CD4-positive, alpha-beta T cell (primary cell): ENCODE measurements around the gene SCUBE1. TPM values are rescaled to one million over a fixed set of nuclear protein-coding genes. Genes with fewer than 3 reads are reported as not detected.

Source experiments
- ATAC-seq: fragments of 200-7000 bp; cut with Tn5 transposase; one replicate; pipeline ENCODE4 v1.10.0; 2022; ENCODE audit warnings: mild to moderate bottlenecking; ENCODE audit not compliant: poor library complexity
- CTCF ChIA-PET: fragments of 350-600 bp; sonication (Branson Sonifier 250); formaldehyde crosslinking; loops from one replicate; lab custom pipeline; 2021; ENCODE audit warnings: antibody characterized with exemption, inconsistent platforms; lab: Charles Lee
- POLR2A ChIA-PET: fragments of 350-600 bp; sonication (Branson Sonifier 250); formaldehyde crosslinking; loops from one replicate; lab custom pipeline; 2021; ENCODE audit warnings: antibody characterized with exemption, inconsistent platforms; lab: Charles Lee
- DNase-seq, 14 experiments: peaks; one replicate each; pipeline ENCODE4 v3.0.0-alpha.2; 2013 to 2020; ENCODE audit warnings: mixed read lengths in 2 of 14
- H3K27ac ChIP-seq, 2 donors: one replicate each; pipeline versions ENCODE4 v1.5.1 to v1.7.0; 2013; ENCODE audit warnings: low read length in 2 of 2, low read depth in 1 of 2, mild to moderate bottlenecking in 1 of 2
- H3K27me3 ChIP-seq, 2 experiments: 1 replicate in 1 of 2; 2 replicates in 1 of 2; pipeline versions ENCODE4 v1.6.1 to v1.7.0; 2013; ENCODE audit warnings: low read length in 2 of 2, control low read depth in 1 of 2, mild to moderate bottlenecking in 1 of 2, moderate library complexity in 1 of 2; ENCODE audit not compliant: insufficient read depth in 2 of 2, control insufficient read depth in 1 of 2
- H3K36me3 ChIP-seq: one replicate; pipeline ENCODE4 v1.6.1; 2013; ENCODE audit warnings: low read length, control low read depth; ENCODE audit not compliant: insufficient read depth
- H3K4me1 ChIP-seq: one replicate; pipeline ENCODE4 v1.6.1; 2013; ENCODE audit warnings: low read length, control low read depth; ENCODE audit not compliant: insufficient read depth
- H3K4me3 ChIP-seq: one replicate; pipeline ENCODE4 v1.5.1; 2013; ENCODE audit warnings: mild to moderate bottlenecking, low read length, moderate library complexity
- H3K9me3 ChIP-seq, 2 experiments: 1 replicate in 1 of 2; 2 replicates in 1 of 2; pipeline versions ENCODE4 v1.6.1 to v1.7.0; 2013; ENCODE audit warnings: low read length in 2 of 2, mild to moderate bottlenecking in 2 of 2, control low read depth in 1 of 2, moderate library complexity in 1 of 2; ENCODE audit not compliant: control insufficient read depth in 1 of 2, insufficient read depth in 1 of 2
- H3K27ac Mint-ChIP-seq: one replicate; pipeline ENCODE4 v1.8.0; 2020; ENCODE audit warnings: mixed read lengths
- H3K27me3 Mint-ChIP-seq: one replicate; pipeline ENCODE4 v1.8.0; 2021; ENCODE audit warnings: mixed read lengths
- H3K36me3 Mint-ChIP-seq: one replicate; pipeline ENCODE4 v1.8.0; 2021; ENCODE audit warnings: low read depth, mixed read lengths
- H3K4me1 Mint-ChIP-seq: one replicate; pipeline ENCODE4 v1.8.0; 2021; ENCODE audit warnings: low read depth, mixed read lengths
- H3K4me3 Mint-ChIP-seq: one replicate; pipeline ENCODE4 v1.8.0; 2020; ENCODE audit warnings: mild to moderate bottlenecking, mixed read lengths
- H3K9me3 Mint-ChIP-seq: one replicate; pipeline ENCODE4 v1.8.0; 2020; ENCODE audit warnings: mixed read lengths
- CTCF ChIP-seq: fragments of 200-600 bp; IDR thresholded peaks from one replicate; pipeline ENCODE4 v1.8.0; 2022; ENCODE audit warnings: antibody characterized with exemption, mild to moderate bottlenecking
- intact Hi-C, 2 experiments: fragments of 100-400 bp; cut with DNase I in 1 of 2; cut with micrococcal nuclease in 1 of 2; formaldehyde crosslinking; loops; one replicate each; pipeline versions ENCODE4 v1.15.1 to v1.9.0; 2023 to 2025; cut with DNase I, micrococcal nuclease
- total RNA-seq, 174 experiments: library from RNA in 2 of 174; stranded (reverse) in 2 of 174; gene quantifications; one replicate each; pipeline ENCODE4 v1.2.3 and lab custom pipeline; 2021 to 2026

SCUBE1 gene
- total RNA-seq, 2 experiments from 2014 or later: not detected

- H3K4me1 ChIP-seq: no peaks in the 10 kb centered on the region
- H3K9me3 ChIP-seq: no peaks in the 10 kb centered on the region
- H3K27me3 ChIP-seq: no peaks in the 10 kb centered on the region
- Mint-ChIP-seq H3K9me3 (no peaks in the 10 kb centered on the region), H3K4me3 (no peak overlapping the region), H3K36me3 (no peaks in the 10 kb centered on the region), H3K4me1 (no peaks in the 10 kb centered on the region), H3K27me3 (no peaks in the 10 kb centered on the region), H3K27ac (no peak overlapping the region)
- intact Hi-C loops: no loop called here
- ChIA-PET CTCF (no interaction called here), POLR2A (no interaction called here)
- no peak for TF ChIP-seq CTCF
- H3K36me3 ChIP-seq: no peaks in the 10 kb centered on the region
- ATAC-seq (no peak), DNase-seq (no peak)
- H3K27ac ChIP-seq: no peak overlapping the region
- no peak overlapping the region for H3K4me3 ChIP-seq
Measured at GRCh38 chr22:43238526-43239006, 104.6 kb downstream of the SCUBE1 start.

- ATAC-seq: no peak
- no peaks in the 10 kb centered on the region for H3K9me3 ChIP-seq
- no peaks in the 10 kb centered on the region for H3K4me1 Mint-ChIP-seq
- intact Hi-C loops: no loop called here
- no peak overlapping the region for H3K27ac Mint-ChIP-seq
- no peak for TF ChIP-seq CTCF
- no peaks in the 10 kb centered on the region for H3K9me3 Mint-ChIP-seq
- H3K36me3 ChIP-seq: no peaks in the 10 kb centered on the region
- ChIA-PET POLR2A (interaction anchor here (0.9 kb wide), 1 partner anchor 22 kb away, joined by 3 read pairs; no protein-coding TSS in a partner anchor), CTCF (no interaction called here)
- no peak for DNase-seq
- H3K36me3 Mint-ChIP-seq: no peaks in the 10 kb centered on the region
- H3K27me3 Mint-ChIP-seq: no peaks in the 10 kb centered on the region
- H3K27me3 ChIP-seq: no peaks in the 10 kb centered on the region
- H3K4me3 ChIP-seq: no peak overlapping the region
- H3K4me1 ChIP-seq: no peaks in the 10 kb centered on the region
- no peak overlapping the region for H3K27ac ChIP-seq
- no peak overlapping the region for H3K4me3 Mint-ChIP-seq
Measured at GRCh38 chr22:43237280-43237679, 105.9 kb downstream of the SCUBE1 start.

- Histone ChIP-seq H3K27ac (no peak overlapping the region), H3K4me3 (no peak overlapping the region), H3K36me3 (no peaks in the 10 kb centered on the region), H3K9me3 (no peaks in the 10 kb centered on the region), H3K27me3 (no peaks in the 10 kb centered on the region), H3K4me1 (no peaks in the 10 kb centered on the region)
- Mint-ChIP-seq H3K27ac (no peak overlapping the region), H3K4me3 (no peak overlapping the region), H3K36me3 (no peaks in the 10 kb centered on the region), H3K4me1 (no peaks in the 10 kb centered on the region), H3K27me3 (no peaks in the 10 kb centered on the region), H3K9me3 (no peaks in the 10 kb centered on the region)
- ATAC-seq (no peak), DNase-seq (no peak)
- intact Hi-C loops: no loop called here
- POLR2A ChIA-PET: no interaction called here
- TF ChIP-seq CTCF: no peak
- CTCF ChIA-PET: no interaction called here
Measured at GRCh38 chr22:43236411-43237166, 106.6 kb downstream of the SCUBE1 start.
